ENCODE data around the gene CCNDBP1. TPM values are rescaled to one million over a fixed set of nuclear protein-coding genes. Genes with fewer than 3 reads are reported as not detected.

Gene CCNDBP1
- total RNA-seq, 1 experiment from 2014 or later: 39.8 TPM

GRCh38 chr15:43208052-43209002 is 23.1 kb downstream of the CCNDBP1 start:
- Histone ChIP-seq H2AFZ (ENCODE audit: low read depth, low read length, poor library complexity, severe bottlenecking) (no peak overlapping the region), H3K79me2 (ENCODE audit: insufficient read depth, low read length) (no peaks in the 10 kb centered on the region), H3K36me3 (ENCODE audit: control insufficient read depth in 1 of 2, insufficient read depth in 2 of 2, low read length in 2 of 2) (no peaks in the 10 kb centered on the region), H4K20me1 (ENCODE audit: insufficient read depth) (no peaks in the 10 kb centered on the region), H3K4me1 (ENCODE audit: control insufficient read depth in 1 of 2, insufficient read depth in 2 of 2, low read length in 2 of 2) (peaks cover 0 to 4% of the 10 kb centered on the region in 2 experiments; a peak in 1 of 4 replicates), H3K27ac (ENCODE audit: low read depth, low read length) (no peak overlapping the region), H3K9me3 (ENCODE audit: control insufficient read depth in 1 of 2, insufficient read depth in 1 of 2, low read depth in 1 of 2, low read length in 2 of 2) (no peaks in the 10 kb centered on the region), H3K4me2 (ENCODE audit: low read length) (no peak overlapping the region), H3K9ac (ENCODE audit: low read length) (no peak overlapping the region), H3K4me3 (replicated peaks in 1 of 2; ENCODE audit: low read depth in 1 of 2, low read length in 2 of 2) (no peak overlapping the region), H3K9me2 (ENCODE audit: insufficient read depth) (no peaks in the 10 kb centered on the region), H3K27me3 (ENCODE audit: insufficient read depth, low read length) (no peaks in the 10 kb centered on the region)
- TF ChIP-seq RAD21 (IDR thresholded peaks at IDR 0.05; ENCODE audit: low read depth) (no peak), FOSL1 (IDR thresholded peaks at IDR 0.05; ENCODE audit: low read depth) (no peak), POLR2A (IDR thresholded peaks at IDR 0.05; ENCODE audit: borderline replicate concordance, extremely low read depth, insufficient read depth, insufficient read length) (no peak), ZFX (IDR thresholded peaks at IDR 0.05) (no peak), YY1 (IDR thresholded peaks at IDR 0.05; ENCODE audit: extremely low read depth, insufficient replicate concordance, low read depth, low read length) (no peak), CBX3 (IDR thresholded peaks at IDR 0.05; ENCODE audit: low read depth) (no peak), ELF1 (IDR thresholded peaks at IDR 0.05; ENCODE audit: borderline replicate concordance, low read depth) (no peak), JUND (IDR thresholded peaks at IDR 0.05) (no peak)
- TF ChIP-seq, protein P1, sequence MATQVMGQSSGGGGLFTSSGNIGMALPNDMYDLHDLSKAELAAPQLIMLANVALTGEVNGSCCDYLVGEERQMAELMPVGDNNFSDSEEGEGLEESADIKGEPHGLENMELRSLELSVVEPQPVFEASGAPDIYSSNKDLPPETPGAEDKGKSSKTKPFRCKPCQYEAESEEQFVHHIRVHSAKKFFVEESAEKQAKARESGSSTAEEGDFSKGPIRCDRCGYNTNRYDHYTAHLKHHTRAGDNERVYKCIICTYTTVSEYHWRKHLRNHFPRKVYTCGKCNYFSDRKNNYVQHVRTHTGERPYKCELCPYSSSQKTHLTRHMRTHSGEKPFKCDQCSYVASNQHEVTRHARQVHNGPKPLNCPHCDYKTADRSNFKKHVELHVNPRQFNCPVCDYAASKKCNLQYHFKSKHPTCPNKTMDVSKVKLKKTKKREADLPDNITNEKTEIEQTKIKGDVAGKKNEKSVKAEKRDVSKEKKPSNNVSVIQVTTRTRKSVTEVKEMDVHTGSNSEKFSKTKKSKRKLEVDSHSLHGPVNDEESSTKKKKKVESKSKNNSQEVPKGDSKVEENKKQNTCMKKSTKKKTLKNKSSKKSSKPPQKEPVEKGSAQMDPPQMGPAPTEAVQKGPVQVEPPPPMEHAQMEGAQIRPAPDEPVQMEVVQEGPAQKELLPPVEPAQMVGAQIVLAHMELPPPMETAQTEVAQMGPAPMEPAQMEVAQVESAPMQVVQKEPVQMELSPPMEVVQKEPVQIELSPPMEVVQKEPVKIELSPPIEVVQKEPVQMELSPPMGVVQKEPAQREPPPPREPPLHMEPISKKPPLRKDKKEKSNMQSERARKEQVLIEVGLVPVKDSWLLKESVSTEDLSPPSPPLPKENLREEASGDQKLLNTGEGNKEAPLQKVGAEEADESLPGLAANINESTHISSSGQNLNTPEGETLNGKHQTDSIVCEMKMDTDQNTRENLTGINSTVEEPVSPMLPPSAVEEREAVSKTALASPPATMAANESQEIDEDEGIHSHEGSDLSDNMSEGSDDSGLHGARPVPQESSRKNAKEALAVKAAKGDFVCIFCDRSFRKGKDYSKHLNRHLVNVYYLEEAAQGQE (IDR thresholded peaks at IDR 0.05; ENCODE audit: low read depth): no peak
- ChIA-PET CTCF (interaction anchor here (0.8 to 1.7 kb wide), 2 partner anchors 17 to 77 kb away, joined by 3 read pairs; no protein-coding TSS in a partner anchor), POLR2A (no interaction called here), RAD21 (ENCODE audit: low non-redundant PET in 1 of 2, low total read pairs in 2 of 2, uncharacterized antibody in 2 of 2, unreplicated experiment in 2 of 2) (no interaction called here)
- intact Hi-C loops (cut with micrococcal nuclease): no loop called here
- no TSS peak for BruUV-seq (replicated peaks)
- DNase-seq (ENCODE audit: low read depth, low spot score) (no peak), ATAC-seq (no peak)
